GOT3 (cell line): ENCODE measurements around the gene CTNNAL1.
"Not testable (repeated sequence)": the region's sequence is repeated elsewhere in the genome, so short reads cannot be mapped to it uniquely, and the experiment has no call there.

ENCODE experiments used
- DNase-seq: peaks from one replicate; lab custom pipeline; 2025; ENCODE audit warnings: mixed read lengths; lab: John Stamatoyannopoulos, UW

CTNNAL1 gene

GRCh38 chr9:108983885-108984284, 29.4 kb downstream of the CTNNAL1 start:
- DNase-seq: no peak

- no peak for DNase-seq
Measured at GRCh38 chr9:108980893-108981292, 32.4 kb downstream of the CTNNAL1 start.

GRCh38 chr9:108978205-108978604, 35.1 kb downstream of the CTNNAL1 start:
- DNase-seq: no peak

GRCh38 chr9:108973895-108974294, 39.4 kb downstream of the CTNNAL1 start:
- DNase-seq: no peak

GRCh38 chr9:108972626-108973209, 40.6 kb downstream of the CTNNAL1 start:
- no peak for DNase-seq

GRCh38 chr9:108972186-108972585, 41.1 kb downstream of the CTNNAL1 start:
- DNase-seq: no peak

- DNase-seq: not testable (repeated sequence)
Measured at GRCh38 chr9:108971392-108971791, 41.9 kb downstream of the CTNNAL1 start.

GRCh38 chr9:108967916-108968315, 45.4 kb downstream of the CTNNAL1 start:
- DNase-seq: no peak

- no peak for DNase-seq
Measured at GRCh38 chr9:108963459-108964143, 49.7 kb downstream of the CTNNAL1 start.

- DNase-seq: no peak
Measured at GRCh38 chr9:108961151-108961550, 52.1 kb downstream of the CTNNAL1 start.

GRCh38 chr9:108960331-108960730, 53.0 kb downstream of the CTNNAL1 start:
- no peak for DNase-seq

GRCh38 chr9:108956631-108957026, 56.7 kb downstream of the CTNNAL1 start:
- no peak for DNase-seq

- DNase-seq: no peak
Measured at GRCh38 chr9:108956022-108956630, 57.2 kb downstream of the CTNNAL1 start.

- no peak for DNase-seq
Measured at GRCh38 chr9:108953983-108954574, 59.2 kb downstream of the CTNNAL1 start.

GRCh38 chr9:108951578-108951977, 61.7 kb downstream of the CTNNAL1 start:
- DNase-seq: no peak

GRCh38 chr9:108950168-108950567, 63.1 kb downstream of the CTNNAL1 start:
- no peak for DNase-seq

GRCh38 chr9:108939975-108940374, 73.3 kb downstream of the CTNNAL1 start:
- DNase-seq: no peak

GRCh38 chr9:108937561-108938305, 75.6 kb downstream of the CTNNAL1 start:
- DNase-seq: no peak

- DNase-seq: peak; percentile 29
Measured at GRCh38 chr9:108934323-108934893, 78.9 kb downstream of the CTNNAL1 start, which contains the start of gene ABITRAM. ABITRAM (plus strand) TSS chr9:108934400; CDS start chr9:108934487, 87 bp downstream.

GRCh38 chr9:108933718-108934322, 79.5 kb downstream of the CTNNAL1 start, which contains the start of gene ELP1:
ELP1 (minus strand) TSS chr9:108934124; CDS start chr9:108931146, 2,978 bp downstream.
- DNase-seq: peak; percentile 45

GRCh38 chr9:108933231-108933717, 80.0 kb downstream of the CTNNAL1 start:
- DNase-seq: no peak
